GM20000 (cell line): ENCODE measurements around the gene LAMB4.

ENCODE experiments used
- DNase-seq: peaks from one replicate; pipeline ENCODE4 v3.0.0; 2012; ENCODE audit warnings: low spot score
- CTCF ChIP-seq: IDR thresholded peaks from 2 replicates; pipeline ENCODE4 v1.5.1; 2012; ENCODE audit warnings: mild to moderate bottlenecking, control low read depth; ENCODE audit errors: extremely low read depth, missing control alignments

LAMB4 gene

GRCh38 chr7:108007762-108008161 lies 122.4 kb downstream of the LAMB4 start:
- no peak for DNase-seq
- no peak for TF ChIP-seq CTCF

- DNase-seq: no peak
- no peak for TF ChIP-seq CTCF
These were observed 122.9 kb downstream of the LAMB4 start for GRCh38 chr7:108007261-108007660.

- no peak for DNase-seq
- TF ChIP-seq CTCF: no peak
These were observed 125.7 kb downstream of the LAMB4 start for GRCh38 chr7:108004220-108005142.

GRCh38 chr7:108003599-108003935 lies 126.6 kb downstream of the LAMB4 start:
- no peak for TF ChIP-seq CTCF
- no peak for DNase-seq

- TF ChIP-seq CTCF: no peak
- DNase-seq: peak; percentile 49
These were observed 127.2 kb downstream of the LAMB4 start, which contains the start of gene LAMB1 for GRCh38 chr7:108002726-108003598. LAMB1 (minus strand) TSS chr7:108003161; CDS start chr7:108002885, 276 bp downstream.

- no peak for TF ChIP-seq CTCF
- DNase-seq: no peak
These were observed 128.1 kb downstream of the LAMB4 start for GRCh38 chr7:108001764-108002725.
